Neuronal stem cell (in vitro differentiated cells): ENCODE results near the gene DTYMK. TPM values are rescaled to one million over a fixed set of nuclear protein-coding genes. Genes with fewer than 3 reads are reported as not detected.

Experiments used
- DNase-seq: peaks from one replicate; pipeline ENCODE4 v3.0.0-alpha.2; 2013; ENCODE audit warnings: low spot score
- H2AFZ ChIP-seq: one replicate; pipeline ENCODE4 v1.6.1; 2013; ENCODE audit warnings: mild to moderate bottlenecking, low read length, inconsistent platforms
- H2AK5ac ChIP-seq: 2 replicates; pipeline ENCODE4 v1.6.1; 2013; ENCODE audit warnings: low read depth, mild to moderate bottlenecking, inconsistent platforms, low read length, moderate library complexity, mixed read lengths
- H2BK120ac ChIP-seq: 2 replicates; pipeline ENCODE4 v1.6.1; 2013; ENCODE audit warnings: low read depth, mild to moderate bottlenecking, inconsistent platforms, low read length, moderate library complexity, mixed read lengths
- H2BK12ac ChIP-seq: one replicate; pipeline ENCODE4 v1.6.1; 2013; ENCODE audit warnings: low read length, inconsistent platforms
- H2BK15ac ChIP-seq: 2 replicates; pipeline ENCODE4 v1.6.1; 2013; ENCODE audit warnings: mild to moderate bottlenecking, low read length, inconsistent platforms, mixed read lengths
- H2BK5ac ChIP-seq: one replicate; pipeline ENCODE4 v1.6.1; 2013; ENCODE audit warnings: inconsistent platforms, mild to moderate bottlenecking, low read length, moderate library complexity
- H3K14ac ChIP-seq: one replicate; pipeline ENCODE4 v1.6.1; 2013; ENCODE audit warnings: low read length, inconsistent platforms
- H3K18ac ChIP-seq: 2 replicates; pipeline ENCODE4 v1.6.1; 2013; ENCODE audit warnings: low read length, inconsistent platforms
- H3K23ac ChIP-seq: 2 replicates; pipeline ENCODE4 v1.6.1; 2013; ENCODE audit warnings: low read depth, mild to moderate bottlenecking, mixed read lengths, low read length, inconsistent platforms; ENCODE audit not compliant: poor library complexity
- H3K27ac ChIP-seq: replicated peaks from 3 replicates; pipeline ENCODE4 v1.5.1; 2013; ENCODE audit warnings: low read length, inconsistent platforms
- H3K27me3 ChIP-seq, 3 experiments: 2 replicates each; pipeline ENCODE4 v1.6.1; 2013; ENCODE audit warnings: low read length in 3 of 3, mild to moderate bottlenecking in 2 of 3, inconsistent platforms in 1 of 3, low read depth in 1 of 3, mixed read lengths in 1 of 3, moderate library complexity in 1 of 3; ENCODE audit not compliant: control insufficient read depth in 3 of 3, insufficient read depth in 3 of 3
- H3K36me3 ChIP-seq, 2 donors: replicated peaks in 1 of 2; 2 replicates each; pipeline ENCODE4 v1.6.1; 2013; ENCODE audit warnings: low read length in 2 of 2; ENCODE audit not compliant: control insufficient read depth in 2 of 2, insufficient read depth in 2 of 2
- H3K4ac ChIP-seq: 2 replicates; pipeline ENCODE4 v1.6.1; 2013; ENCODE audit warnings: inconsistent platforms, mild to moderate bottlenecking, low read length, moderate library complexity
- H3K4me1 ChIP-seq, 2 donors: 1 replicate in 1 of 2; 2 replicates in 1 of 2; pipeline ENCODE4 v1.6.1; 2013; ENCODE audit warnings: low read length in 2 of 2, low read depth in 1 of 2; ENCODE audit not compliant: control insufficient read depth in 2 of 2, insufficient read depth in 1 of 2
- H3K4me2 ChIP-seq: one replicate; pipeline ENCODE4 v1.6.1; 2013; ENCODE audit warnings: mild to moderate bottlenecking, low read length, inconsistent platforms; ENCODE audit not compliant: insufficient read depth, poor library complexity, severe bottlenecking
- H3K4me3 ChIP-seq, 2 donors: 2 replicates each; pipeline ENCODE4 v1.5.1; 2013; ENCODE audit warnings: low read length in 2 of 2, mild to moderate bottlenecking in 2 of 2, inconsistent platforms in 1 of 2, moderate library complexity in 1 of 2
- H3K79me1 ChIP-seq: one replicate; pipeline ENCODE4 v1.6.1; 2013; ENCODE audit warnings: low read depth, mild to moderate bottlenecking, inconsistent platforms, low read length, moderate library complexity
- H3K9ac ChIP-seq: one replicate; pipeline ENCODE4 v1.6.1; 2013; ENCODE audit warnings: mild to moderate bottlenecking, low read depth, low read length, inconsistent platforms; ENCODE audit not compliant: poor library complexity
- H3K9me3 ChIP-seq, 2 donors: replicated peaks in 1 of 2; 2 replicates each; pipeline versions ENCODE3 to v1.6.1; 2013; ENCODE audit warnings: low read length in 2 of 2, mild to moderate bottlenecking in 2 of 2, inconsistent platforms in 1 of 2, low read depth in 1 of 2, mixed read lengths in 1 of 2, moderate library complexity in 1 of 2; ENCODE audit not compliant: control insufficient read depth in 2 of 2, insufficient read depth in 1 of 2
- H4K8ac ChIP-seq: one replicate; pipeline ENCODE4 v1.6.1; 2013; ENCODE audit warnings: low read depth, mild to moderate bottlenecking, inconsistent platforms, low read length, moderate library complexity
- H4K91ac ChIP-seq: one replicate; pipeline ENCODE4 v1.6.1; 2013; ENCODE audit warnings: low read length, low read depth, mild to moderate bottlenecking, inconsistent platforms; ENCODE audit not compliant: poor library complexity
- WGBS, 2 donors: extraction: QIAGEN DNeasy Blood & Tissue Kit; methylation state at CpG; one replicate each; pipeline ENCODE4 v1.1.7; 2013; ENCODE audit warnings: missing lambda C conversion rate in 2 of 2, mixed read lengths in 1 of 2; ENCODE audit not compliant: insufficient read length in 2 of 2, insufficient replicate concordance in 1 of 2; ENCODE audit errors: extremely low coverage in 2 of 2; 5-methylcytosine and 5-hydroxymethylcytosine counted together
- polyA plus RNA-seq, 2 experiments: library from polyadenylated mRNA; stranded (reverse); fragments of 200-250 nt; gene quantifications; one replicate each; pipeline ENCODE4 v1.2.3, GENCODE V29; 2013

The DTYMK gene, protein sequence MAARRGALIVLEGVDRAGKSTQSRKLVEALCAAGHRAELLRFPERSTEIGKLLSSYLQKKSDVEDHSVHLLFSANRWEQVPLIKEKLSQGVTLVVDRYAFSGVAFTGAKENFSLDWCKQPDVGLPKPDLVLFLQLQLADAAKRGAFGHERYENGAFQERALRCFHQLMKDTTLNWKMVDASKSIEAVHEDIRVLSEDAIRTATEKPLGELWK
- 62.1 TPM for polyA plus RNA-seq (2013, experiment 1 of 2)
- polyA plus RNA-seq (2013, experiment 2 of 2) = 62.7 TPM

DNA sequence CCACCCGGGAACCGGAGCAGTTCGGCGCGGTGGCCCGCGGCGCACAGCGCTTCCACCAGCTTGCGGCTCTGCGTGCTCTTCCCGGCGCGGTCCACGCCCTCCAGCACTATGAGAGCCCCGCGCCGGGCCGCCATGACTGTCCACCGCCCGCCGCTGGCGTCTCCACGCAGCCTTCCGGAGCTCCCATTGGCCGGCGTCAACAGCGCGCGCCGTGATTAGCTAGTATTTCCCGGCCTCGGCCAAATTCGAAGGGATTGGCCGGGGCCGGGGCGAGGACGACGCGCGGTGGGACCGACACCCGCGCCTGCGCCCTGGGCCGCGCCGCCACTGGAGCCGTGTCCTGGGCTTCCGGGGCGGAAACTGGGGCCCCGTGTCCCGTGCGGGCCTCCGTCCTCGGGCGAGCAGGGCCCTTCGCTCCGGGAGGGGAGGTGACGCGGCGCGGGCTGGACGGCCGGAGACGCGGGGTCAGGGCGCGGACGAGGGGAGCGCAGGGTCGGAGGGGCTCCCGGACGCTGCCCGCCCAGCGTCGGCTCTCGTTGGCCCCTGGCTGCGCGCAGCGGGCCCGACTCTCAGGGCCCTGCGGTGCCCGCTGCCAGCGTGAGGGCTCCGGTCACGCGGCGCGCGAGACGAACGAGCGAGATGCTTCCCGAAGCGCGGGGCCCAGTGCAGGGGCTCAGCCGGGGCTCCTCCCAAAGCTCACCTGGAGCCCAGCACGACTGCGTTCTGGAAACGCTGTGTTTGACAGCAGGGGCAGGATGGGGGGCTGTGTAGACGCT, at the start of gene DTYMK:
Gene DTYMK (minus strand): TSS at position 166 of the 776 bp plus-strand sequence. CDS start 32 bp downstream, at position 134.
- Histone ChIP-seq H3K4ac (no peak within 1 kb of the TSS), H2BK120ac (no peak within 1 kb of the TSS)
- WGBS, 2 donors = no CpG with 5 or more reads among the region's 102 CpGs

DNA sequence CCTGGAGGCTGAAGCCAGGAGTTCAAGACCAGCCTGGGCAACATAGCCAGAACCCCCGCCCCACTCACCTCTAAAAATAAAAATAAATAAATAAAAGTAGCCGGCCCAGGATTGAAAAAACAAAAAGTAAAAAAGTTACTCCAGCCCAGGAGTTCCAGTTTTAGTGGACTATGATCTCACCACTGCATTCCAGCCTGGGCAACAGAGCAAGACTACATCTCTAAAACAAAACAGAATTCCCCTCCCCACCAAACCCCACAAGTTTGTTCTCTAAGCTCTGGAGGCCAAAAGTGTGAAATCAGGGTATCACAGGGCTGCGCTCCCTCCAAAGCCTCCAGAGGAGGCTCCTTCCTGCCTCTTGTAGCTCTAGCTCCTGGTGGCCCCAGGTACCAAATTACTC, 49.5 kb upstream of the DTYMK start:
- Histone ChIP-seq H3K79me1 (peaks cover 7% of the 10 kb centered on the region), H3K4me3 (no peak overlapping the region), H3K4me1 (peaks cover 0 to 2% of the 10 kb centered on the region in 2 donors), H3K4ac (no peak overlapping the region), H3K9me3 (peaks cover 4 to 6% of the 10 kb centered on the region in 2 donors), H2BK120ac (no peak overlapping the region), H3K18ac (no peak overlapping the region), H3K27me3 (no peaks in the 10 kb centered on the region), H2AK5ac (no peak overlapping the region), H4K91ac (no peak overlapping the region), H4K8ac (no peak overlapping the region), H2AFZ (no peak overlapping the region), H2BK5ac (no peak overlapping the region), H3K14ac (no peak overlapping the region), H3K27ac (no peak overlapping the region), H3K4me2 (no peak overlapping the region), H2BK12ac (no peak overlapping the region), H3K9ac (no peak overlapping the region), H3K36me3 (peaks cover 0 to 6% of the 10 kb centered on the region in 2 donors), H3K23ac (no peak overlapping the region), H2BK15ac (no peak overlapping the region)
- DNase-seq = no peak
- WGBS, 2 donors = no CpG with 5 or more reads among the region's 3 CpGs

More for the DNA sequence above, at the start of gene DTYMK:
- Histone ChIP-seq H4K91ac (no peak within 1 kb of the TSS), H2BK12ac (no peak within 1 kb of the TSS), H3K4me2 (peak within 1 kb of the TSS; percentile 90), H4K8ac (no peak within 1 kb of the TSS), H2BK15ac (no peak within 1 kb of the TSS), H3K36me3 (peaks cover 24 to 64% of the 10 kb centered on the region in 2 donors), H3K27ac (peak within 1 kb of the TSS; percentile 66), H2BK5ac (peak within 1 kb of the TSS; percentile 87), H3K4me1 (peaks cover 3 to 13% of the 10 kb centered on the region in 2 donors), H2AFZ (peak within 1 kb of the TSS; percentile 96), H3K4me3 (peak within 1 kb of the TSS; percentile 100), H3K27me3 (no peaks in the 10 kb centered on the region), H3K79me1 (peaks cover 5% of the 10 kb centered on the region), H2AK5ac (no peak within 1 kb of the TSS), H3K14ac (peak within 1 kb of the TSS; percentile 97), H3K9ac (peak within 1 kb of the TSS; percentile 94), H3K23ac (peak within 1 kb of the TSS; percentile 98), H3K9me3 (no peaks in the 10 kb centered on the region), H3K18ac (peak within 1 kb of the TSS; percentile 99)
- DNase-seq = peak; percentile 95

DNA sequence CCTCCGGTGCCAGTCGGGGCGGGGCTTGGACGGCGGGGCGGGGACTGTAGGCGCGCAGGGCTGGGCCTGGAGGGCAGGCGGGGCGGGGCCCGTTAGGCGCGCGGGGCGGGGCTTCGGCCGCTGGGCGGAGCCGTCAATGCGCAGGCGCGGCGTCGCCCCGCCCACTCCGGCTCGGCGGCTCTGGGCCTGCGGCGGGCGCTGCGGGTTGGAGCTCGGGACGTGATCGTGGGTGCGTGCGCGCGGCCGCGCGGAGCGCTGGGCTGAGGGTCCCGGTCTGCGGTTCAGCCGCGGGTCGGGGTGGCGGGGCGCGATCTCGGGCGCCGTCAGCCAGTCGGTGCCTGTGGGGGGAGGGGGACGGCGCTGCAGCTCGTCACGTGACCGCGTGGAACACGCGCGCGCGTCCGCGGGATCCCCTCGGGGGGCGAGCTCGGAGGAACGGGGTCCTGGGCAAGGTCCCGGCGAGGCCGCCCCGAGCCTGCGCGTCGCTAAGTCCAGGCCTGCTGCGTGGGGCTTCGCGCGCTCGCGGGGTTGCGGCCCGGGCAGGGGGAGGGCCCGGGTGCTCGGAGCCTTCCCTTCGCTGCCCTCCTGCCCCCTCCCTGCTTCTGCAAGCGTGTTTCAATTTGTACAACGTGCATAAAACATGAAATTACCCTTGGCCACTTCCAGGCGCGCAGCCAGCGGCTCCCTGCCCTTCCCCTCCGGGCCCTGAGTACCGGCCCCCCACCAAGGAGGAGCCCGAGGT, 48.0 kb upstream of the DTYMK start, which contains the start of gene D2HGDH:
Gene D2HGDH (plus strand): TSS at position 164 of the 742 bp plus-strand sequence. CDS start 595 bp downstream, outside the sequence.
- no peaks in the 10 kb centered on the region for H3K27me3 ChIP-seq
- H2BK12ac ChIP-seq = peak within 1 kb of the TSS; percentile 30
- peaks cover 6% of the 10 kb centered on the region for H3K79me1 ChIP-seq
- WGBS, 2 donors = no CpG with 5 or more reads among the region's 98 CpGs
- peak within 1 kb of the TSS; percentile 99 for H2AFZ ChIP-seq
- no peak within 1 kb of the TSS for H4K91ac ChIP-seq
- no peak within 1 kb of the TSS for H2BK120ac ChIP-seq
- peaks cover 0 to 6% of the 10 kb centered on the region in 2 donors for H3K36me3 ChIP-seq
- H3K4me1 ChIP-seq = peaks cover 0 to 2% of the 10 kb centered on the region in 2 donors
- H3K14ac ChIP-seq = peak within 1 kb of the TSS; percentile 96
- peak; percentile 82 for DNase-seq
- no peak within 1 kb of the TSS for H4K8ac ChIP-seq
- peak within 1 kb of the TSS; percentile 98 for H3K9ac ChIP-seq
- peak within 1 kb of the TSS; percentile 89 for H3K23ac ChIP-seq
- H3K27ac ChIP-seq = peak within 1 kb of the TSS; percentile 51
- H3K9me3 ChIP-seq = peaks cover 4 to 6% of the 10 kb centered on the region in 2 donors
- peak within 1 kb of the TSS; percentile 100 for H3K4me2 ChIP-seq
- H3K4me3 ChIP-seq = peak within 1 kb of the TSS; percentile 82 to 98
- peak within 1 kb of the TSS; percentile 26 for H2BK5ac ChIP-seq
- peak within 1 kb of the TSS; percentile 98 for H3K18ac ChIP-seq
- H2AK5ac ChIP-seq = peak within 1 kb of the TSS; percentile 75
- no peak within 1 kb of the TSS for H2BK15ac ChIP-seq
- H3K4ac ChIP-seq = peak within 1 kb of the TSS; percentile 37
